GM19239 (cell line): ENCODE measurements around the gene DNASE1.
"Not testable (repeated sequence)": the region's sequence is repeated elsewhere in the genome, so short reads cannot be mapped to it uniquely, and the experiment has no call there.

ENCODE experiments used
- DNase-seq: peaks from one replicate; pipeline ENCODE4 v3.0.0; 2011; ENCODE audit warnings: low spot score; ENCODE audit not compliant: insufficient read length
- FAIRE-seq: peaks from 2 replicates; lab custom pipeline; 2011; peaks lifted over from hg19 to GRCh38; lab: Jason Lieb, UNC

The DNASE1 gene

GRCh38 chr16:3654249-3654991 is at the start of gene DNASE1:
TSS of gene DNASE1 (plus strand) at chr16:3654691. CDS start at chr16:3655374, 683 bp downstream.
- peak; percentile 87 for FAIRE-seq
- DNase-seq: peak; percentile 79

DNA sequence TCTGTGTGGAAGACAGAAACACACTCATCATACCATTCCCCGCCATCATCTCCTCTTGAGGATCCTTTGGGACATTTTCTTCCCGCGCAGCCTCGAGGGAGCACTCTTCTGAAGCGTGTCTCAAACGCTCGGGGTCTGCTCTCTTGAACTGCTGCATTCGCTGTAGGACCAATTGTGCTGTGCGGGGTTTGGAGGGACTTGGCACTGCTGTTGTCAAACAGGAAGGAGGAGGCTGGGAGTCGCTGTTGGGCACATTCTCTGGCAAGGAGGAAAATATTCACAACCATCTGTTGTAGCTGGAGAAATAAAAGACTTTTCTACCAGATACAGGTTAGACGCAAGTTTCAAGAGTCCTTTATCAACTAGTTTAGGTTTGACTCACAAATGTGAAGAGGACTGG is 48.0 kb upstream of the DNASE1 start:
- DNase-seq (no peak), FAIRE-seq (no peak)

- DNase-seq: no peak
- no peak for FAIRE-seq
These were observed 47.3 kb upstream of the DNASE1 start for GRCh38 chr16:3607161-3607560.

DNA sequence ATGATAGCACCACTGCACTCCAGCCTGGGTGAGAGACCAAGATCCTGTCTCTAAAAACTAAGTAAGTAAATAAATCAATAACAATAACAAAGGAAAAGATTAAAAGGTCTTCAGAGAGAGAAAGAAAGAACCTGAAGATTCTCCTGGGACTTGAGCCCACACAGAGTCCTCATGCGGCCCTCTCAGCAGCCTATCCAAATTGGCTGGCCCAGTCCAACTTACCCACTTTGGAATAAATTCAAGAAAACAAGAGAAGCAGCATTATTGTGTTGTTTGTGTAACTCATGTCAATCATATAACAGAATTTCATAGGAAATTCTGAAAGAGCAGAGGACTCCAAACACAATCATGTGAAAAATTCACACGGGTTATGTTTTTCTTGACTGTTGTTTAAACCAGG is 46.9 kb upstream of the DNASE1 start:
- DNase-seq (no peak), FAIRE-seq (no peak)

DNA sequence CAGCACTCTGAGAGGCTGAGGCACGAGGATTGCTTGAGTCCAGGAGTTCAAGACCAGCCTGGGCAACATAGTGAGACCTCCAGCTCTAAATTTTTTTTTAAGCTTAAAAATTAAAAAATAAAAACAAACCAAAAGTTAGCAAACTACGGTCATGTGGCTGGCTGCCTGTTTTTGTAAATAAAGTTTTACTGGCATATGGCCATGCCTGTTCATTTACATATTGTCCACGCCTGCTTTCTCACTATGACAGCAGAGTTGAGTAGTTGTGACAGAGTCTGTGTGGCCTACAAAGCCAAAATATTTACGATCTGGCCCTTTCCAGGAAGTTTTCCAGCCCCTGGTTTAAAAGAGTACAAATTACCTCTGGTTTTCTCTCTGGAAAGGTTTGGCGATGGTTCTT is 46.4 kb upstream of the DNASE1 start:
- no peak for FAIRE-seq
- DNase-seq: no peak

DNA sequence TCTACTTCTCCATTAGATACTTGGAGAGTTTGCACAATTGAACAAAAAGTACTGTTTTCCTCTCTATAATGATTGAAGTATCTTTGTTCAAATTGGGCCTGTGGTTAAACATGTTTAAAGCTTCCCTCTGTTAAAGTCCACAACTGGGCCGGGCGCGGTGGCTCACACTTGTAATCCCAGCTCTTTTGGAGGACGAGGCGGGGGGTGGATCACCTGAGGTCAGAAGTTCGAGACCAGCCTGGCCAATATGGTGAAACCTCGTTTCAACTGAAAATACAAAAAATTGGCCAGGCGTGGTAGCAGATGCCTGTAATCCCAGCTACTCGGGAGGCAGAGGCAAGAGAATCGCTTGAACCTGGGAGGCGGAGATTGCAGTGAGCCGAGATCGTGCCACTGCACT is 45.5 kb upstream of the DNASE1 start:
- not testable (repeated sequence) for DNase-seq, FAIRE-seq

GRCh38 chr16:3609895-3610697 is 44.4 kb upstream of the DNASE1 start:
- DNase-seq (no peak), FAIRE-seq (peak; percentile 69)

DNA sequence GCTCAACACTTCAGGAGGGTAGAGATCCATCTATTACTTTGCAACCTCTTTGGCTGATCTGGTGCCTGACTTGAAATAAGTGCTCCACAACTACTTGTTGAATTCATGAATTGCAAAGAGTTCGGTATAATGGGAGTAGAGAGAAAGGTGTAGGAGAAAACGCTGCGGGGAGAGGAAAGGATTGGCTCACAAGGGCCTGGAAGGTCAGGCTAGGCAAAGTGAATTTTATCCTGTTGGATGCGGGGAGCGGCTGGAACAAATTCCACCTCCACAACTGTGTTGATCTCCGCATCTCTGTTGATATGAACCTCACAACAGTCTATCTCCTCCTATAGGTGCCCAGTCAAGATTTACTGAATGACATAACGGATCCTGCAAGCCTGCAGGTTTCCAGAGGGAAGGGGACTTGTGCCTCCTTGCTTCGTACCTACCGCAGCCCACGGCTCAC is 43.8 kb upstream of the DNASE1 start:
- FAIRE-seq (no peak), DNase-seq (no peak)

GRCh38 chr16:3611146-3611975 is 43.1 kb upstream of the DNASE1 start, which contains the start of gene SLX4:
TSS of gene SLX4 (minus strand) at chr16:3611606. CDS start at chr16:3608964, 2,642 bp downstream.
- FAIRE-seq (peak; percentile 74), DNase-seq (peak; percentile 97)

DNA sequence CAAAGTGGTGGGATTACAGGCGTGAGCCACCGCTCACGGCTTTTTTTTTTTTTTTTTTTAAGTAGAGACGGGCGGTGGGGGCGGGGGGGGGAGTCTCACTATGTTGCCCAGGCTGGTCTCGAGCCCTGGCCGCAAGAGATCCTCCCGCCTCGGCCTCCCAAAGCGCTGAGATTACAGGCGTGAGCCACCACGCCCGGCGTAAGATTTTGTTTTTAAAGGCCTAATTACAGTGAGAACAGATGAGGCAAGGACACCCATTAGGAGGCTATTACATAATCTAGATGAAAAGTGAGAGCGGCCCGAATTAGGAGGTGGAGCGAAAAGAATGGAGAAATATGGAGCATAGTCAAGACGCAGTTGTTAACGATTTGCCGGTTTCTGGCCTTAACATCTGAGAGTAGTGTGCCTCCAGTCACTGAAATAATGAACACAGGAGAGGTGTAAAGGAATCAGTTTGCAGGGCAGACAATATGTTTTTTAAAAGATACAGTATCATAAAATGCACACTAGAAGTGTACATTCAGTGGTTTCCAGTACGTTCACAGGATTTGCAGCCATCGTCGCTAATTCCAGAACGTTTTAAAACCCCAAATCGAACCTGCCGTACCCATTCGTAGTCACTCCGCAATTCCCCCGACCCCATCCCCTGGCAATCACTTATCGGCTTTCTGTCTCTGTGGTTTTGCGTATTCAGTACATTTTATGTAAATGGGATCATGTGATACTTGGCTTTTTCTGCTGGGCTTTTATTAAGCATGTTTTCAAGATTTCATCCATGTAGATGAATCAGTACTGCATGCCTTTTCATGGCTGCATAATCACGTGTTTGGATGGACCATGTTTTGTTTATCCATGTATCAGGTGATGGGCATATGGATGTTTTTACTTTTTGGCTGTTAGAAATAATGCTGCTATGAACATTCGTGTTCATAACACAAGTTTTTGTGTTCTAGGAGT is 41.7 kb upstream of the DNASE1 start:
- FAIRE-seq (no peak), DNase-seq (no peak)

- no peak for FAIRE-seq
- DNase-seq: no peak
These were observed 35.7 kb upstream of the DNASE1 start for GRCh38 chr16:3618769-3619141.

DNA sequence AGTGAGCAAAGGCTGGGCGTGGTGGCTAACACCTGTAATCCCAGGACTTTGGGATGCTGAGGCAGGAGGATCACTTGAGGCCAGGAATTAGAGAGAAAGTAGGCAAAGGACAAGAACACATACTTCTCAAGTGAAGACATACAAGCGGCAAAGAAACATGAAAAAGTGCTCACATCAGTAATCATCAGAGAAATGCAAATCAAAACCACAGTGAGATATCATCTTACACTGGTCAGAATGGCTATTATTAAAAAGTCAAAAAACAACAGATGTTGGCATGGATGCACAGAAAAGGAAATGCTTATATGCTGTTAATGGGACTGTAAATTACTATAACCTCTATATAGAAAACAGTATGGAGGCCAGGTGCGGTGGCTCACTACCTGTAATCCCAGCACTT is 30.8 kb upstream of the DNASE1 start:
- peak; percentile 90 for FAIRE-seq
- no peak for DNase-seq

GRCh38 chr16:3625331-3625730 is 29.2 kb upstream of the DNASE1 start:
- FAIRE-seq: no peak

DNA sequence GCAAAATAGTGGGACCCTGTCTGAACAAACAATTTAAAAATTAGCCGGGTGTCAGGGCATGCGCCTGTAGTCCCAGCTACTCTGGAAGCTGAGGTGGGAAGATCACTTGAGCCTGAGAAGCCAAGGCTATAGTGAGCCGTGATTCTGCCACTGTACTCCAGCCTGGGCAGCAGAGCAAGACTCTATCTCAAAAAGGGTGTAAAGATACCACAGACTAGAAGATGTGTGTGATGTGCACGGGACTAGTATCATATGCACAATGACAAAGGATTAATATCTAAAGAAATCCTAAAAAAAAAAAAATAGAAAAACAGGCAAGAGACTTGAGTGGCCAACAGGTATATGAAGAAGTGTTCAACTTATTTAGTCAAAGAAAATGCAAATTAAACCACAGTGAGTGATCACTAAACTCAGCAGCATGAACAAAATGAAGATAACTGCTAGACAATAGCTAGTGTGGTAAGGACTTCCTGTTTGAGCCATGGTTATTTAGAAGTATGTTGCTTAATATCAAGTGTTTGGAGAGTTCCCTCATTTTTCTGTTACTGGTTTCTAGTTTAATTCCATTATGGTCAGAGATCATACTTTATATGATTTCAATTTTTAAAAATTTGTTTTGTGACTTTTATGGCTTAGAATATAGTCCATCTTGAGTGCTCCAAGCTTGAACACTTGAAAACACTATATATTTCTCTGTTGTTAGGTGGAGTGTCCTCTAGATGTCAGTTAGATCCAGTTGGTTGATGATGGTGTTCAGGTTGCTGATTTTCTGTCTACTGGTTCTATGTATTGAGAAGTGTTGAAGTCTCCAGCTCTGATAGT is 28.4 kb upstream of the DNASE1 start:
- FAIRE-seq: peak; percentile 66
- no peak for DNase-seq

More at GRCh38 chr16:3625331-3625730, 29.2 kb upstream of the DNASE1 start:
- DNase-seq: no peak

DNA sequence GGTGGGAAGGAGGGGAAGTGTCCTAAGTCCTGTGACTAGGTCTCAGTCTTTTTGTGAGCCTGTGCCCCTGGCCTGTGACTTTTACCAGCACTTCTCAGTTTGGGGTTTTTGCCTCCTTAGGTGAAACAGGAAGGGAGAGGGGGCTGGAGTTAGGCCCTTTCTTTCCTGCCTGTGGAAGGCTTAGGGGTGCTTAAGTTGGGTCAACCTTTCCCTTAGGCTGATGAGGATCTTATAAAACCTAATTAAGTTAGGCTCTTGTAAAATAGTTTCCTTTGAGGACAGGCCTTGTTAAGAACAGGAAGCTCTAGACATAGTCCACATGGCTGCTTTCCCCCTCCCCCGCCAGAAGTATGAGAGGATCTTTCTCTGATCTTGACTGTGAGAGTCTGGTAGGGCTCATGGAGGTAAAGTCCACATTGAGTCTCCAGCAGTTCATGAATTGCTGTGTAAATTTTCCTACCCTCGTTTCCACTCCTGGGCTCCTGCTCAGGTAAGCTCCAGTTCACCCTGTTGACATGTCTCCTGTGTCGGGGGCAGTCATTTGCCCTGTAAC is 17.0 kb upstream of the DNASE1 start:
- DNase-seq (no peak), FAIRE-seq (peak; percentile 80)

- FAIRE-seq: no peak
- DNase-seq: no peak
These were observed 15.4 kb upstream of the DNASE1 start for GRCh38 chr16:3638916-3639644.

- DNase-seq (no peak), FAIRE-seq (no peak)
These were observed 14.3 kb upstream of the DNASE1 start for GRCh38 chr16:3640207-3640606.
